Measurements from ENCODE around the gene TMEM123. TPM values are rescaled to one million over a fixed set of nuclear protein-coding genes. Genes with fewer than 3 reads are reported as not detected.
"Not testable (repeated sequence)": the region's sequence is repeated elsewhere in the genome, so short reads cannot be mapped to it uniquely, and the experiment has no call there.

TMEM123 gene
- total and polyA plus RNA-seq, 2 of the 13 experiments (the other 11 are each of a cell fraction or from before 2014, with no cell fraction given) = 365 to 2,761 TPM

DNA sequence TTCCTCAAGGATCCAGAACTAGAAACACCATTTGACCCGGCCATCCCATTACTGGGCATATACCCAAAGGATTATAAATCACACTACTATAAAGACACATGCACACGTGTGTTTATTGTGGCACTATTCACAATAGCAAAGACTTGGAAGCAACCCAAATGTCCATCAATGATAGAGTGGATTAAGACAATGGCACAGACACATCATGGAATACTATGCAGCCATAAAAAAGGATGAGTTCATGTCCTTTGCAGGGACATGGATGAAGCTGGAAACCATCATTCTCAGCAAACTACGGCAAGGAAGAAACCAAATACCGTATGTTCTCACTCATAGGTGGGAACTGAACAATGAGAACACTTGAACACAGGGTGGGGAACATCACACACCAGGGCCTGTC lies 8.4 kb downstream of the TMEM123 start:
- FAIRE-seq; BruUV-seq (replicated peaks); CTCF ChIA-PET (ENCODE audit: low intra/inter-chr PET ratio, low total read pairs); H3K27ac ChIP-seq (ENCODE audit: extremely low read length, insufficient read depth, low read length); H3K9ac ChIP-seq (ENCODE audit: insufficient read depth, low read depth, low read length); intact Hi-C loops (cut with micrococcal nuclease; ENCODE audit: unreplicated experiment); H3K9me3 ChIP-seq (ENCODE audit: low read length); H3K27me3 ChIP-seq (ENCODE audit: control insufficient read depth in 1 of 2, insufficient read depth in 2 of 2, low read length in 2 of 2); DNase-seq (ENCODE audit: low spot score); ATAC-seq; H3K4me3 ChIP-seq (replicated peaks in 1 of 3; ENCODE audit: insufficient read depth in 1 of 3, low read depth in 2 of 3, low read length in 3 of 3); in situ Hi-C loops (cut with HindIII; ENCODE audit: extremely low pct_ligation_motif_present, low pct_unique_long_range_greater_than_20kb); H2AFZ ChIP-seq (ENCODE audit: low read length); POLR2A ChIA-PET: not testable (repeated sequence)
- H3K4me2 ChIP-seq (ENCODE audit: low read depth, low read length) = 0 out of 2 replicates have a peak overlapping the region, but pooled peaks have one; percentile 7
- H3K79me2 ChIP-seq (ENCODE audit: insufficient read depth, low read length) = peaks cover 84% of the 10 kb centered on the region
- peak; percentile 38 for TF ChIP-seq ZMYM3 (CRISPR knock-in tag; IDR thresholded peaks at IDR 0.05)
- TF ChIP-seq, protein P1, sequence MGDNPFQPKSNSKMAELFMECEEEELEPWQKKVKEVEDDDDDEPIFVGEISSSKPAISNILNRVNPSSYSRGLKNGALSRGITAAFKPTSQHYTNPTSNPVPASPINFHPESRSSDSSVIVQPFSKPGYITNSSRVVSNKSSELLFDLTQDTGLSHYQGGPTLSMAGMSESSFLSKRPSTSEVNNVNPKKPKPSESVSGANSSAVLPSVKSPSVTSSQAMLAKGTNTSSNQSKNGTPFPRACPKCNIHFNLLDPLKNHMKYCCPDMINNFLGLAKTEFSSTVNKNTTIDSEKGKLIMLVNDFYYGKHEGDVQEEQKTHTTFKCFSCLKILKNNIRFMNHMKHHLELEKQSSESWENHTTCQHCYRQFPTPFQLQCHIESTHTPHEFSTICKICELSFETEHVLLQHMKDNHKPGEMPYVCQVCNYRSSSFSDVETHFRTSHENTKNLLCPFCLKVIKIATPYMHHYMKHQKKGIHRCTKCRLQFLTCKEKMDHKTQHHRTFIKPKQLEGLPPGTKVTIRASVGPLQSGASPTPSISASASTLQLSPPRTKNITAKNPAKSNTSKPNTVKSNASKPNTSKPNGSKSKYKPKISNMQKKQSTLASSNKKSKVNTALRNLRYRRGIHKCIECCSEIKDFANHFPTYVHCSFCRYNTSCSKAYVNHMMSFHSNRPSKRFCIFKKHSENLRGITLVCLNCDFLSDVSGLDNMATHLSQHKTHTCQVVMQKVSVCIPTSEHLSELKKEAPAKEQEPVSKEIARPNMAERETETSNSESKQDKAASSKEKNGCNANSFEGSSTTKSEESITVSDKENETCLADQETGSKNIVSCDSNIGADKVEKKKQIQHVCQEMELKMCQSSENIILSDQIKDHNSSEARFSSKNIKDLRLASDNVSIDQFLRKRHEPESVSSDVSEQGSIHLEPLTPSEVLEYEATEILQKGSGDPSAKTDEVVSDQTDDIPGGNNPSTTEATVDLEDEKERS (CRISPR knock-in tag; IDR thresholded peaks at IDR 0.05) = 0 out of 2 replicates have a peak, but pooled peaks have one; percentile 31
- H4K20me1 ChIP-seq (ENCODE audit: insufficient read depth, low read length) = peaks cover 59% of the 10 kb centered on the region
- H3K4me1 ChIP-seq (ENCODE audit: insufficient read depth, low read length) = peaks cover 78% of the 10 kb centered on the region
- H3K36me3 ChIP-seq (replicated peaks in 1 of 2; ENCODE audit: control insufficient read depth in 1 of 2, insufficient read depth in 2 of 2, low read length in 2 of 2) = peaks cover 13 to 45% of the 10 kb centered on the region in 2 experiments
- WGBS (ENCODE audit: low lambda C conversion rate) = 93% methylated on average over 4 of the region's 4 CpGs

DNA sequence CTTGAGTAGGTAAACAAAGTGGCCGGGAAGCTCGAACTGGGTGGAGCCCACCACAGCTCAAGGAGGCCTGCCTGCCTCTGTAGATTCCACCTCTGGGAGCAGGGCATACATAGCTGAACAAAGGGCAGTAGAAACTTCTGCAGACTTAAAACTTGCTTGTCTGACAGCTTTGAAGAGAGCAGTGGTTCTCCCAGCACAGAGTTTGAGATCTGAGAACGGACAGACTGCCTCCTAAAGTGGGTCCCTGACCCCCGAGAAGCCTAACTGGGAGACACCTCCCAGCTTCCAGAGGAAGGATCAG lies 13.6 kb downstream of the TMEM123 start:
- H3K9me3 ChIP-seq (ENCODE audit: low read length); DNase-seq (ENCODE audit: low spot score); in situ Hi-C loops (cut with HindIII; ENCODE audit: extremely low pct_ligation_motif_present, low pct_unique_long_range_greater_than_20kb); H3K9ac ChIP-seq (ENCODE audit: insufficient read depth, low read depth, low read length); H2AFZ ChIP-seq (ENCODE audit: low read length); intact Hi-C loops (cut with micrococcal nuclease; ENCODE audit: unreplicated experiment); H3K4me3 ChIP-seq (replicated peaks in 1 of 3; ENCODE audit: insufficient read depth in 1 of 3, low read depth in 2 of 3, low read length in 3 of 3); FAIRE-seq; H3K27ac ChIP-seq (ENCODE audit: extremely low read length, insufficient read depth, low read length); BruUV-seq (replicated peaks); CTCF ChIA-PET (ENCODE audit: low intra/inter-chr PET ratio, low total read pairs); H3K27me3 ChIP-seq (ENCODE audit: control insufficient read depth in 1 of 2, insufficient read depth in 2 of 2, low read length in 2 of 2): not testable (repeated sequence)
- H4K20me1 ChIP-seq (ENCODE audit: insufficient read depth, low read length) = peaks cover 55% of the 10 kb centered on the region
- TF ChIP-seq TOPORS (CRISPR knock-in tag; IDR thresholded peaks at IDR 0.05) (0 out of 2 replicates have a peak, but pooled peaks have one; percentile 8), ZNF713 (CRISPR knock-in tag; IDR thresholded peaks at IDR 0.05) (0 out of 2 replicates have a peak, but pooled peaks have one; percentile 11), ZNF792 (CRISPR knock-in tag; IDR thresholded peaks at IDR 0.05) (peak; percentile 1; the same call in 1 of the 2 replicates), ZNF615 (CRISPR knock-in tag; IDR thresholded peaks at IDR 0.05; ENCODE audit: borderline replicate concordance) (0 out of 2 replicates have a peak, but pooled peaks have one; percentile 39), ZNF350 (CRISPR knock-in tag; IDR thresholded peaks at IDR 0.05; ENCODE audit: borderline replicate concordance, low read depth) (peak; percentile 41; the same call in 1 of the 2 replicates), EEA1 (CRISPR knock-in tag; IDR thresholded peaks at IDR 0.05; ENCODE audit: borderline replicate concordance) (0 out of 2 replicates have a peak, but pooled peaks have one; percentile 6)
- TF ChIP-seq, protein P2, sequence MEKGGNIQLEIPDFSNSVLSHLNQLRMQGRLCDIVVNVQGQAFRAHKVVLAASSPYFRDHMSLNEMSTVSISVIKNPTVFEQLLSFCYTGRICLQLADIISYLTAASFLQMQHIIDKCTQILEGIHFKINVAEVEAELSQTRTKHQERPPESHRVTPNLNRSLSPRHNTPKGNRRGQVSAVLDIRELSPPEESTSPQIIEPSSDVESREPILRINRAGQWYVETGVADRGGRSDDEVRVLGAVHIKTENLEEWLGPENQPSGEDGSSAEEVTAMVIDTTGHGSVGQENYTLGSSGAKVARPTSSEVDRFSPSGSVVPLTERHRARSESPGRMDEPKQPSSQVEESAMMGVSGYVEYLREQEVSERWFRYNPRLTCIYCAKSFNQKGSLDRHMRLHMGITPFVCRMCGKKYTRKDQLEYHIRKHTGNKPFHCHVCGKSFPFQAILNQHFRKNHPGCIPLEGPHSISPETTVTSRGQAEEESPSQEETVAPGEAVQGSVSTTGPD (CRISPR knock-in tag; IDR thresholded peaks at IDR 0.05) = 0 out of 2 replicates have a peak, but pooled peaks have one; percentile 13
- peaks cover 51% of the 10 kb centered on the region for H3K4me1 ChIP-seq (ENCODE audit: insufficient read depth, low read length)
- ATAC-seq = peak; percentile 67
- WGBS (ENCODE audit: low lambda C conversion rate) = 27% methylated on average over 4 of the region's 4 CpGs
- POLR2A ChIA-PET = interaction anchor here (0.9 to 1.1 kb wide), 2 partner anchors 10 to 13 kb away, joined by 3 to 7 read pairs; no protein-coding TSS in a partner anchor
- H3K79me2 ChIP-seq (ENCODE audit: insufficient read depth, low read length) = peaks cover 83% of the 10 kb centered on the region
- peak overlapping the region; percentile 32; the same call in 1 of the 2 replicates for H3K4me2 ChIP-seq (ENCODE audit: low read depth, low read length)
- H3K36me3 ChIP-seq (replicated peaks in 1 of 2; ENCODE audit: control insufficient read depth in 1 of 2, insufficient read depth in 2 of 2, low read length in 2 of 2) = peaks cover 8 to 45% of the 10 kb centered on the region in 2 experiments

Data from HepG2 (cell line).